ENCODE data around the gene CMTM2.

Gene CMTM2

GRCh38 chr16:66637806-66638205, 58.5 kb downstream of the CMTM2 start:
- H3K4me3 ChIP-seq (ENCODE audit: low read depth, low read length), result no peak overlapping the region
- DNase-seq (ENCODE audit: low read depth), result no peak
- in situ Hi-C loops (cut with HindIII; ENCODE audit: low sequenced_read_pairs), result no loop called here
- no peak for TF ChIP-seq CTCF (IDR thresholded peaks at IDR 0.05; ENCODE audit: low read depth, low read length, missing control alignments)
